Esophagus squamous epithelium (tissue), 4 donors: Measurements from ENCODE around the gene LMBR1L.

Source experiments
- POLR2A ChIP-seq, 4 donors: fragments of 450-650 bp; IDR thresholded peaks; one replicate each; pipeline ENCODE4 v1.6.1; 2017; ENCODE audit warnings: antibody characterized with exemption in 4 of 4, mild to moderate bottlenecking in 4 of 4, moderate library complexity in 3 of 4
- TF ChIP-seq, protein P1 (sequence below), 6 experiments: fragments of 450-650 bp in 4 of 6; fragments of 200-600 bp in 2 of 6; sonication (generic) in 2 of 6; IDR thresholded peaks; one replicate each; pipeline ENCODE4 v1.5.1; 2016 to 2019; ENCODE audit warnings: antibody characterized with exemption in 6 of 6, mild to moderate bottlenecking in 4 of 6, moderate library complexity in 4 of 6

GRCh38 chr12:49049566-49050224 lies 61.0 kb downstream of the LMBR1L start:
- no peak for TF ChIP-seq POLR2A (IDR thresholded peaks at IDR 0.05)
- TF ChIP-seq, protein P1, sequence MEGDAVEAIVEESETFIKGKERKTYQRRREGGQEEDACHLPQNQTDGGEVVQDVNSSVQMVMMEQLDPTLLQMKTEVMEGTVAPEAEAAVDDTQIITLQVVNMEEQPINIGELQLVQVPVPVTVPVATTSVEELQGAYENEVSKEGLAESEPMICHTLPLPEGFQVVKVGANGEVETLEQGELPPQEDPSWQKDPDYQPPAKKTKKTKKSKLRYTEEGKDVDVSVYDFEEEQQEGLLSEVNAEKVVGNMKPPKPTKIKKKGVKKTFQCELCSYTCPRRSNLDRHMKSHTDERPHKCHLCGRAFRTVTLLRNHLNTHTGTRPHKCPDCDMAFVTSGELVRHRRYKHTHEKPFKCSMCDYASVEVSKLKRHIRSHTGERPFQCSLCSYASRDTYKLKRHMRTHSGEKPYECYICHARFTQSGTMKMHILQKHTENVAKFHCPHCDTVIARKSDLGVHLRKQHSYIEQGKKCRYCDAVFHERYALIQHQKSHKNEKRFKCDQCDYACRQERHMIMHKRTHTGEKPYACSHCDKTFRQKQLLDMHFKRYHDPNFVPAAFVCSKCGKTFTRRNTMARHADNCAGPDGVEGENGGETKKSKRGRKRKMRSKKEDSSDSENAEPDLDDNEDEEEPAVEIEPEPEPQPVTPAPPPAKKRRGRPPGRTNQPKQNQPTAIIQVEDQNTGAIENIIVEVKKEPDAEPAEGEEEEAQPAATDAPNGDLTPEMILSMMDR (IDR thresholded peaks at IDR 0.05) = no peak
